ENCODE data around the gene ACTR2. TPM values are rescaled to one million over a fixed set of nuclear protein-coding genes. Genes with fewer than 3 reads are reported as not detected.

ACTR2 gene
- total RNA-seq, 3 donors from 2014 or later = 235 to 273 (median 268) TPM

DNA sequence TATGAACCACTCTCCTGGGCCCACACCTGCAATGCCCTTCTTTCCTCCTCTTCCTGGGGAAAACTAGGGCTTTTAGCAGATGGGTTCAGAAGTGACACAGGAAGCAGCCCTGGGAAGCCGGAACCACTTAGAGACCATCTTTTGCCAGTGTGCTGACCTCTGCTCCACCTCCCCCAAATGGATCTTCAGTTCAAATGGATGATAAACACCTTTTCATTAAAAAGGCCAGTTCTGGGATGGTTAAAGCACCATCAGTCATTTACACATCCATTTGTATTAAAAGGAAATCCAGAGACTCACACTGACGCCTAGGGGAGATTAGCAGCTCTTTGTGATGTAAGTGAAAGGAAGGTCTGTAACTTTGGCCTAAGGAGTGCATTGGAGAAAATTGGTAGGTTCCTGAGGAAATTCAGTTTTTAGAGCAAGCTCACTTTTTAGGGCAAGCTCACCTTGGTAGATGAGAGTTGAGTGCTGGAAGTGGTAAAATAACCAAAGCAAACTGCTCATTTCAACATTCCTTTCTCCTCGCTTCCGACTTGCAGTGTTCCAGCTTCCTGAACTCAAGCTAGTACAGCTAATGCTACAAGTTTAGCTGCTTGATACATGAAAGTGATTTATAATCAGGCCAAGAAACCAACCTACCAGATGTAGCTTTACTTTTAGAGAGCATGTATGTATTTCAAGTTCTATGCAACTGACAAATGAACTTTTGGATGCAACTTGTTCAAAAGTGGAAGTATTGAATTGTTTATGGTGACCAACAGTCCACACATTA lies 47.7 kb downstream of the ACTR2 start:
- DNase-seq (no peak), ATAC-seq (no peak)
- TF ChIP-seq, protein P1, sequence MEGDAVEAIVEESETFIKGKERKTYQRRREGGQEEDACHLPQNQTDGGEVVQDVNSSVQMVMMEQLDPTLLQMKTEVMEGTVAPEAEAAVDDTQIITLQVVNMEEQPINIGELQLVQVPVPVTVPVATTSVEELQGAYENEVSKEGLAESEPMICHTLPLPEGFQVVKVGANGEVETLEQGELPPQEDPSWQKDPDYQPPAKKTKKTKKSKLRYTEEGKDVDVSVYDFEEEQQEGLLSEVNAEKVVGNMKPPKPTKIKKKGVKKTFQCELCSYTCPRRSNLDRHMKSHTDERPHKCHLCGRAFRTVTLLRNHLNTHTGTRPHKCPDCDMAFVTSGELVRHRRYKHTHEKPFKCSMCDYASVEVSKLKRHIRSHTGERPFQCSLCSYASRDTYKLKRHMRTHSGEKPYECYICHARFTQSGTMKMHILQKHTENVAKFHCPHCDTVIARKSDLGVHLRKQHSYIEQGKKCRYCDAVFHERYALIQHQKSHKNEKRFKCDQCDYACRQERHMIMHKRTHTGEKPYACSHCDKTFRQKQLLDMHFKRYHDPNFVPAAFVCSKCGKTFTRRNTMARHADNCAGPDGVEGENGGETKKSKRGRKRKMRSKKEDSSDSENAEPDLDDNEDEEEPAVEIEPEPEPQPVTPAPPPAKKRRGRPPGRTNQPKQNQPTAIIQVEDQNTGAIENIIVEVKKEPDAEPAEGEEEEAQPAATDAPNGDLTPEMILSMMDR (IDR thresholded peaks at IDR 0.05) = no peak
- H3K4me1 ChIP-seq (ENCODE audit: low read depth) = no peaks in the 10 kb centered on the region
- H3K4me3 ChIP-seq = no peak overlapping the region
- intact Hi-C loops (cut with DNase I, micrococcal nuclease) = no loop called here
- H3K9me3 ChIP-seq = no peaks in the 10 kb centered on the region
- peaks cover 3% of the 10 kb centered on the region for H3K36me3 ChIP-seq (ENCODE audit: low read depth)

DNA sequence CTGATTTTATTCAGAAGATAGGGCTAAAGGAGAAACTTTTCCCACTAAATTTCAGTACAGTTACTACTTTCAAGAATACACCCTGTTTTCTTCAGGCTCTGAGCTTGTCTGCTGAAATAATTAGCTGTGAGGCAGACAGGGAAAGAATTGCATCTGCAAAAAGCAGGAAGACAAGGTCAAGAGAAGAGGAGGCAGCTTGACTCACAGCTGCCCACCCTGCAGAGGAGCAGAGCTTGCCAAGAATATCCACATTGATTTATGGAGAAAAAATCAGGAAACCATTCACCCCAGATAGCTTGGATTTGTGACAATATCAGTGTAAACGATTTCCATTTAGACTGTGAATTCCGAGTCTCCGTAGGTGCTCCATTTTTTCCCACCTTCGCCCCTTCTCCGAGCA lies 49.0 kb downstream of the ACTR2 start:
- intact Hi-C loops (cut with DNase I, micrococcal nuclease) = no loop called here

DNA sequence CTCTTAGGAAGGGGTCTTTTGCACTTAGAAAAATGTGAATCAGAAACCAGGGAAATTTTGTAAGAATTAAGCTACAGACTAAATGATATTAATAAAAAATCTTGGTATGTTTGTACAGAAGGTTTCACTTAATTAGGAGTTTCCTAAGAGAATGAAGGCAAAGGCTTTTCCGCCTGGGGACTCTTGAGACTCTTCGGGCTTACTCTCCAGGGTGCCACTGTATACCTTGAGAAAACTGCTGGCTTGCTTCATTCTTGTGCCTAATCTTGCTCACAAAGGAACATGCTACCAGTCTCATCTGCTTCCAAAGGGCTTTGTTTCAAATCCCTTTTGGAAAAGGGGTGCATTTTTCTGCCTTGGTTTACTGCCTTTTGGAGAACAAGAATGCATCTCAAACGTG lies 49.5 kb downstream of the ACTR2 start:
- intact Hi-C loops (cut with DNase I, micrococcal nuclease) = no loop called here
- DNase-seq (no peak), ATAC-seq (no peak)
- Histone ChIP-seq H3K4me1 (ENCODE audit: low read depth) (no peaks in the 10 kb centered on the region), H3K9me3 (no peaks in the 10 kb centered on the region), H3K4me3 (no peak overlapping the region), H3K36me3 (ENCODE audit: low read depth) (peaks cover 3% of the 10 kb centered on the region)
- TF ChIP-seq, protein P1 (IDR thresholded peaks at IDR 0.05) = no peak

More for the DNA sequence above, 49.0 kb downstream of the ACTR2 start:
- H3K4me1 ChIP-seq (ENCODE audit: low read depth) = no peaks in the 10 kb centered on the region
- no peak overlapping the region for H3K4me3 ChIP-seq
- no peaks in the 10 kb centered on the region for H3K9me3 ChIP-seq
- no peak for ATAC-seq
- peaks cover 3% of the 10 kb centered on the region for H3K36me3 ChIP-seq (ENCODE audit: low read depth)
- TF ChIP-seq, protein P1 (IDR thresholded peaks at IDR 0.05) = no peak
- DNase-seq = no peak

DNA sequence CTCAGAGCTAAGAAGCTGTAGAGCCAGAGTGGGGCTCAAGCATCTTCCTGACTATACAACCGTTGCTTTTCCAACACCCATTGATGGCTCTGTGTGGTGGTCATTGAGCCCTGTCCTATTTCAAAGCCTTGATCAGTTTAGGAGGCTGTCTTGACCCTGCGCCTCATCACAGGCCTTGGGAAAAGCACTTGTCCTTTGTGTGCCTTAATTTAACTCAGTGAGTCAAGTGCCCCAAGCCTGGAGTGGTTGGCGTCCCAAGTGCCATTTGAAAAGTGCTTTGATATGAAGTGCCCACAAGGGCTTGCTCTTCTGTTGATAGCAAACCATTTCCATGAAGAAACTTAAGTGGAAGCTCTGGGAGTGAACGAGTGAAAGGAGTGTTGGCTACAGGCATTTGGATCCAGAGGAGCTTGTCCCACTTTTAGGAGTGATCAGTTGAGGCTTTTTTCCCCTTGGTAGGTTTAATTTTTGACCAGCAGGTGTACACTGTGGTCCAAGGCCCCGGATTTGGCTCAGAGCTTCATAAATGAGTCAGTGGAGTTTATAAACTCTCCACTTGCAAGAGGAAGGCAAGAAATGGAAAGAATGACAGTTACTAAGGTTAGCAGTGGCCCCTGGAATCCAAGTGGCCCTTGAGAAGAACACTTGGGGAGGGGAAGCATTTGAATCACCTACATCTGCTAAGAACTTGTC lies 50.3 kb downstream of the ACTR2 start:
- DNase-seq (no peak), ATAC-seq (no peak)
- no peaks in the 10 kb centered on the region for H3K4me1 ChIP-seq (ENCODE audit: low read depth)
- intact Hi-C loops (cut with DNase I, micrococcal nuclease) = no loop called here
- no peaks in the 10 kb centered on the region for H3K9me3 ChIP-seq
- no peak overlapping the region for H3K4me3 ChIP-seq
- peaks cover 2% of the 10 kb centered on the region for H3K36me3 ChIP-seq (ENCODE audit: low read depth)
- TF ChIP-seq, protein P1 (IDR thresholded peaks at IDR 0.05) = no peak

DNA sequence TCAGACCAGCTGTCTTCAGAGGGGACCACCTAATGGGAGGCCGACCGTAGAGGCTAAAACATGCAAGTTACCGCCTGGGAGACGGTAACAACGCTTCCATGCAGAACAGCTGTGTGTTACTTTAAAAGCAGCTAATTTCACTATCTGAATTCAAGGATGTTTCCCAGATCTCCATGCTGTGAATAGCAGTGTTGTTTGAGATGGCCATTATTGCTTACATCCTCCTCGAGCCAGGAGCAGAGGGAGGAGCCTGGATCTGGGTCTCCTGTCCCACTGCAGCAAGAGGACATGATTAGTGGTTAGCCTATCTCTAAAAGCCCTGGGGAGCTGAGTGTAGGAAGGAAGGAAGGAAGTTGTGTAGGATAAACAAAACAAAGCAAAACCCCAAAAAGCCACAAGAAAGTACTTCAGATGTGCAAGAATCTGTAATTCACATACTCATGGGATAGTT lies 50.9 kb downstream of the ACTR2 start:
- ATAC-seq (no peak), DNase-seq (no peak)
- Histone ChIP-seq H3K4me1 (ENCODE audit: low read depth) (no peaks in the 10 kb centered on the region), H3K4me3 (no peak overlapping the region), H3K36me3 (ENCODE audit: low read depth) (no peaks in the 10 kb centered on the region), H3K9me3 (no peaks in the 10 kb centered on the region)
- intact Hi-C loops (cut with DNase I, micrococcal nuclease) = no loop called here
- TF ChIP-seq, protein P1 (IDR thresholded peaks at IDR 0.05) = no peak
